AG04450 (cell line): Measurements from ENCODE around the gene OLFM1. TPM values are rescaled to one million over a fixed set of nuclear protein-coding genes. Genes with fewer than 3 reads are reported as not detected.

ENCODE experiments used
- CTCF ChIA-PET: fragments of 300-600, 350-600 bp; formaldehyde crosslinking; extraction: SDS; loops from one replicate; lab custom pipeline; 2022; ENCODE audit warnings: antibody characterized with exemption, inconsistent platforms; lab: Charles Lee
- POLR2A ChIA-PET: fragments of 350-600 bp; formaldehyde crosslinking; extraction: SDS; loops from one replicate; lab custom pipeline; 2021; ENCODE audit warnings: antibody characterized with exemption, inconsistent platforms; lab: Yijun Ruan, JAX
- DNase-seq: peaks from one replicate; pipeline ENCODE4 v3.0.0-alpha.2; 2011; ENCODE audit warnings: low read depth, low spot score
- H3K27ac ChIP-seq: one replicate; pipeline ENCODE4 v1.5.1; 2012; ENCODE audit warnings: low read depth, low read length, control low read depth
- H3K27me3 ChIP-seq: one replicate; pipeline ENCODE4 v1.6.0; 2012; ENCODE audit warnings: low read length; ENCODE audit not compliant: control insufficient read depth, insufficient read depth
- H3K4me3 ChIP-seq: 2 replicates; pipeline ENCODE4 v1.5.1; 2011; ENCODE audit warnings: mild to moderate bottlenecking, low read depth, low read length, control low read depth
- H3K9me3 ChIP-seq: 2 replicates; pipeline ENCODE4 v1.5.1; 2012; ENCODE audit warnings: low read length; ENCODE audit not compliant: control insufficient read depth, insufficient read depth
- polyA plus RNA-seq: library from polyadenylated mRNA; depleted of rRNA; stranded (reverse); fragments of >200 nt; gene quantifications from 2 replicates; pipeline ENCODE4 v1.2.3, GENCODE V29; 2011
- TF ChIP-seq, protein P1 (sequence below): IDR thresholded peaks from 2 replicates; pipeline ENCODE4 v1.5.1; 2011; ENCODE audit warnings: low read depth, low read length, control low read depth, inconsistent platforms

OLFM1 gene
- polyA plus RNA-seq, 1 experiment = 0.16 TPM

DNA sequence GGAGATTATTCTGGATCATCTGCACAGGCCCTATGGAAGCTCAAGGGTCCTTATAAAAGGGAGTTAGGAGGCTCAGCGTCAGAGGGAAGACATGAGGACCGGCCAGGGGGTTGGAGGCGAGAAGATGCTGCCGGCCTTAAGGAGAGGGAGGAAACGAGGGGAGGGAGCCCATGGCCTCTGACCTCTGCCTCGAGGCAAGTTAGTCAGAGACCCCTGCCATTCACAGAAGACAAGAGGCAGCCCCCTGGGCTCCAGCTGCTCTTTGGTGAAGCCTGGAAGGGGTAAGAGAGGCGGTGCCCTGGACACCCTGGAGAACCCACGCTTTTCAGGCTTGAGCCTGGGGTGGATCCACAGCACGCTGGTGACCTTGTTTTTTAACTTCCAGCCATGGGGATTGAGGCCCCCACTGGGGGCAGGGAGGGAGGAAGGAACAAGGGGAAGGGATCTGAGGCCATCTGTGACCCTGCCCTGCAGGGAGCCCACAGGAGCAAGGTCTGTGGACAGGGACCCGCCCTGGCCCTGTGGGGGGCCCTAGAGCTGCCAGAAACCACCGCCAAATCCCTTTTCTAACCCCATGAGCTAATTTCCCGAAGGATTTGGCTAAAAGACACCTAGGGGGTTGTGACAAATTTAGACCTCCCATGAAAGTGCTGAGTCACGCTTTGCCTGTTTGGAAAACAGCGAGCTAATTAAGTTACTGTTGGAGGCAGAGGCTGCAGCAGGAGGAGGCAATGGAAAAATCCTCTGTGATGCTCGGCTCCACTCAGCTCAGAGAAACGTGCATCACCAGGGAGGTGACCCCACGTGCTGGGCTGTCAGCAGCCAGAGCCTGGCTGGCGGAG lies 49.7 kb downstream of the OLFM1 start:
- Histone ChIP-seq H3K27ac (no peak overlapping the region), H3K9me3 (peaks cover 82% of the 10 kb centered on the region), H3K4me3 (no peak overlapping the region), H3K27me3 (no peaks in the 10 kb centered on the region)
- POLR2A ChIA-PET = no interaction called here
- no peak for DNase-seq
- TF ChIP-seq, protein P1, sequence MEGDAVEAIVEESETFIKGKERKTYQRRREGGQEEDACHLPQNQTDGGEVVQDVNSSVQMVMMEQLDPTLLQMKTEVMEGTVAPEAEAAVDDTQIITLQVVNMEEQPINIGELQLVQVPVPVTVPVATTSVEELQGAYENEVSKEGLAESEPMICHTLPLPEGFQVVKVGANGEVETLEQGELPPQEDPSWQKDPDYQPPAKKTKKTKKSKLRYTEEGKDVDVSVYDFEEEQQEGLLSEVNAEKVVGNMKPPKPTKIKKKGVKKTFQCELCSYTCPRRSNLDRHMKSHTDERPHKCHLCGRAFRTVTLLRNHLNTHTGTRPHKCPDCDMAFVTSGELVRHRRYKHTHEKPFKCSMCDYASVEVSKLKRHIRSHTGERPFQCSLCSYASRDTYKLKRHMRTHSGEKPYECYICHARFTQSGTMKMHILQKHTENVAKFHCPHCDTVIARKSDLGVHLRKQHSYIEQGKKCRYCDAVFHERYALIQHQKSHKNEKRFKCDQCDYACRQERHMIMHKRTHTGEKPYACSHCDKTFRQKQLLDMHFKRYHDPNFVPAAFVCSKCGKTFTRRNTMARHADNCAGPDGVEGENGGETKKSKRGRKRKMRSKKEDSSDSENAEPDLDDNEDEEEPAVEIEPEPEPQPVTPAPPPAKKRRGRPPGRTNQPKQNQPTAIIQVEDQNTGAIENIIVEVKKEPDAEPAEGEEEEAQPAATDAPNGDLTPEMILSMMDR = no peak
- CTCF ChIA-PET = no interaction called here

DNA sequence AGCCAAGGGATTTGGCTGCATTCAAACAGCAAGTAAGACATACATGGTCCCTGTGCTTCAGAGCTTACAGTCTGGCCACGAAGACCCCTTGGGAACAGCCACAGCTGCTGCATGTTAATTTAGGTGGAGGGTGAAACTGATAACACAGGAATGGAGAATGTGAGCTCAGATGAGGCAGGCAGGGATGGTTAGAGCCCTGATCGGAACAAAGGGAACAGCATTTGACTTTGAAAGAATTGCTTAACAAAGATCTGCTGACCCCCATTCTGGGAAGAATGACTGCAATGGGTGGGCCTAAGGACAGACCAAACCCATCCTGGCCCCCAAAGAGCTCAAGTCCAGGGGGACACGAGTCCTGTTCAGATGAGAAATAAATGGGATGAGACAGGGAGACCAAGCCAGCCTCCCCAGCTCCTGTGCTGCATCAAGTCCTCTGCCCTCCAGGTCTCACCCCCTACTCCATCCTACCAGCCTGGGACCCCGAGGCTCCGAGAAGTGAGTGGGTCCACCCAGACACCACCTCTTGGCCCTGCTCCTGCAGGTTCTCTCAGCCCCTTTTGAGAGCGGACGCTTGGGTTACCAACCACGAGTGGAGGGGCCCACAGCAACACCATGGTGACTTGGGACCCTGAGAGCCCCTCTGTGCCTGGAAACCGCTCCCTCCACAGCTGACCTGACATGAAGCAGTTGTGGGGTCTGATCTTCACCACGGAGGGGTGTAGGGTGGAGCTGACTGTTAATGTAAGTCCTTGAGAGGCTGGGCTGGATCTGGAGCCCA lies 50.8 kb downstream of the OLFM1 start:
- TF ChIP-seq, protein P1 = no peak
- Histone ChIP-seq H3K27me3 (no peaks in the 10 kb centered on the region), H3K4me3 (no peak overlapping the region), H3K9me3 (peaks cover 71% of the 10 kb centered on the region), H3K27ac (no peak overlapping the region)
- no peak for DNase-seq
- POLR2A ChIA-PET = no interaction called here
- CTCF ChIA-PET = no interaction called here

DNA sequence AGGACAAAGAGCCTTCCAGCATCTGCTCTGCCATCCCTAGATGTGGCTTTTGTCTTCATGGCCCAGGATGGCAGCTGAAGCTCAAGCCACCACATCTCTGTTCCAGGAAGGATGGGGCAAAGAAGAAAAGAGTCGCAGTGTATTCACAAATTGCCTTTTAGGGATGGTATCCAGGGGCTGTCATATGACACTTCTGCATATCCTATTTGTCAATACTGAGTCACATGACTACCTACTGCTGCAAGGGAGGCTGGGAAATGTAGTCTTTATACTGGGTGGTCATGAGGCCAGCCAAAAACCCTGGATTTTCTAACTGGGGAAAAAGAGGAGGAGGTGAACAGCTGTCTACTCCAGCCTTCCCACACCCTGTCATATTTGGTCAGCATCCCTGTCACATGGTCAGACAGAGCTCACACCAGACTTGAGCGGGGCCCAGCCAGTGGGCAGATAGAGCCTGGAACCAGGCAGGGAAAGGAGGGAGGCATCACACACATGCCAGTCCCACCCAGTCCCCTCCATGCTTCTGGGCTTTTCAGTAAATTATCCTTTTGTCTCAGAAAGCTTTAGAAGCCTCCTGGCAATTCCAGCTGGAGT lies 52.0 kb downstream of the OLFM1 start:
- CTCF ChIA-PET = no interaction called here
- POLR2A ChIA-PET = no interaction called here
- Histone ChIP-seq H3K27me3 (no peaks in the 10 kb centered on the region), H3K27ac (no peak overlapping the region), H3K4me3 (no peak overlapping the region), H3K9me3 (peaks cover 68% of the 10 kb centered on the region)
- no peak for DNase-seq
- TF ChIP-seq, protein P1 = no peak

DNA sequence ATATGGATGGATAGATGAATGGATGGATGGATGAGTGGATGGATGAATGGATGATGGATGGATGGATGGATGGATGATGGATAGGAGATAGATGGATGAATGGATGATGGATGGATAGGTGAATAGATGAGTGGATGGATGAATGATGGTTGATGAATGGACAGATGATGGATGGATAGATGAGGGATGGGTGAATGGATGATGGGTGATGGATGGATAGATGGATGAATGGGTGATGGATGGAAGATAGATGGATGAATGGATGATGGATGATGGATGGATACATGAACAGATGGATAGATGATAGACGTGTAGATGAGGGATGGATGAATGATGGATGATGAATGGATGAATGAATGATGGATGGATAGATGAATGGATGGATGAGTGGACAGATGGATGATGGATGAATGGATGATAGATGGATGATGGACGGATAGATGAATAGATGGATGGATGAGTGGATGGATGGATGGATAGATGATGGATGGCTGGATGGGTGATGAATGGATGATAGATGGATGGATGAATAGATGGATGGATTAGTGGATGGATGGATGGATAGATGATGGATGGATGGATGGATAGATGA lies 53.8 kb downstream of the OLFM1 start:
- POLR2A ChIA-PET = no interaction called here
- Histone ChIP-seq H3K9me3 (peaks cover 68% of the 10 kb centered on the region), H3K27me3 (no peaks in the 10 kb centered on the region), H3K4me3 (no peak overlapping the region), H3K27ac (no peak overlapping the region)
- no peak for DNase-seq
- CTCF ChIA-PET = no interaction called here
- TF ChIP-seq, protein P1 = no peak
